H9 (cell line): ENCODE results near the gene DCAF5. TPM values are rescaled to one million over a fixed set of nuclear protein-coding genes. Genes with fewer than 3 reads are reported as not detected.

Experiments
- DNase-seq: peaks from one replicate; pipeline ENCODE4 v3.0.0-alpha.2; 2017
- H2AFZ ChIP-seq: one replicate; pipeline ENCODE4 v1.6.1; 2013; ENCODE audit warnings: mild to moderate bottlenecking, low read length, control low read depth, moderate library complexity
- H2AK5ac ChIP-seq: 2 replicates; pipeline ENCODE4 v1.6.1; 2013; ENCODE audit warnings: low read length, control low read depth, mixed read lengths; ENCODE audit not compliant: insufficient read length
- H2BK120ac ChIP-seq: one replicate; pipeline ENCODE4 v1.6.1; 2013; ENCODE audit warnings: low read depth, mild to moderate bottlenecking, low read length, control low read depth, inconsistent platforms; ENCODE audit not compliant: poor library complexity, severe bottlenecking
- H2BK12ac ChIP-seq: 2 replicates; pipeline ENCODE4 v1.6.1; 2013; ENCODE audit warnings: low read length, control low read depth, mixed read lengths, low read depth; ENCODE audit not compliant: insufficient read length
- H2BK15ac ChIP-seq: 2 replicates; pipeline ENCODE4 v1.6.1; 2013; ENCODE audit warnings: low read depth, low read length, control low read depth
- H2BK20ac ChIP-seq: one replicate; pipeline ENCODE4 v1.6.1; 2013; ENCODE audit warnings: low read depth, mild to moderate bottlenecking, low read length, control low read depth, inconsistent platforms; ENCODE audit not compliant: poor library complexity, severe bottlenecking
- H2BK5ac ChIP-seq: 2 replicates; pipeline ENCODE4 v1.6.1; 2013; ENCODE audit warnings: low read length, control low read depth, mixed read lengths; ENCODE audit not compliant: insufficient read length
- H3K14ac ChIP-seq: 2 replicates; pipeline ENCODE4 v1.6.1; 2013; ENCODE audit warnings: low read length, control low read depth; ENCODE audit not compliant: insufficient read depth
- H3K18ac ChIP-seq: 2 replicates; pipeline ENCODE4 v1.6.1; 2013; ENCODE audit warnings: low read depth, mild to moderate bottlenecking, mixed read lengths, low read length, control low read depth; ENCODE audit not compliant: insufficient read length
- H3K23ac ChIP-seq: 2 replicates; pipeline ENCODE4 v1.6.1; 2013; ENCODE audit warnings: low read length, control low read depth, mixed read lengths, low read depth; ENCODE audit not compliant: insufficient read length
- H3K23me2 ChIP-seq: 2 replicates; pipeline ENCODE4 v1.6.1; 2013; ENCODE audit warnings: low read depth, mild to moderate bottlenecking, mixed read lengths, low read length, control low read depth; ENCODE audit not compliant: insufficient read length, poor library complexity, severe bottlenecking
- H3K27ac ChIP-seq: 2 replicates; pipeline ENCODE4 v1.5.1; 2013; ENCODE audit warnings: low read length, control low read depth, mixed read lengths, low read depth; ENCODE audit not compliant: insufficient read length
- H3K27me3 ChIP-seq: 2 replicates; pipeline ENCODE4 v1.6.1; 2013; ENCODE audit warnings: low read length, control low read depth, inconsistent platforms; ENCODE audit not compliant: insufficient read depth
- H3K4ac ChIP-seq: 2 replicates; pipeline ENCODE4 v1.6.1; 2013; ENCODE audit warnings: low read depth, mild to moderate bottlenecking, control low read depth, inconsistent platforms, low read length, moderate library complexity
- H3K4me1 ChIP-seq: 2 replicates; pipeline ENCODE4 v1.6.1; 2013; ENCODE audit warnings: low read length, control low read depth, inconsistent platforms; ENCODE audit not compliant: insufficient read depth
- H3K4me2 ChIP-seq: 2 replicates; pipeline ENCODE4 v1.6.1; 2013; ENCODE audit warnings: low read length, control low read depth, mixed read lengths; ENCODE audit not compliant: insufficient read length, insufficient read depth
- H3K56ac ChIP-seq: 2 replicates; pipeline ENCODE4 v1.6.1; 2013; ENCODE audit warnings: low read depth, mild to moderate bottlenecking, mixed read lengths, low read length, control low read depth; ENCODE audit not compliant: insufficient read length
- H3K79me1 ChIP-seq: 2 replicates; pipeline ENCODE4 v1.6.1; 2013; ENCODE audit warnings: low read depth, mild to moderate bottlenecking, moderate library complexity, low read length, control low read depth, inconsistent platforms; ENCODE audit not compliant: insufficient read depth, poor library complexity, severe bottlenecking
- H3K79me2 ChIP-seq: 2 replicates; pipeline ENCODE4 v1.6.1; 2013; ENCODE audit warnings: low read length, control low read depth, inconsistent platforms; ENCODE audit not compliant: insufficient read depth
- H3K9ac ChIP-seq: 2 replicates; pipeline ENCODE4 v1.6.1; 2013; ENCODE audit warnings: low read length, control low read depth, mixed read lengths; ENCODE audit not compliant: insufficient read length; ENCODE audit errors: extremely low read depth
- H3K9me3 ChIP-seq: one replicate; pipeline ENCODE4 v1.6.1; 2013; ENCODE audit warnings: low read depth, low read length, inconsistent platforms; ENCODE audit not compliant: control insufficient read depth
- H3T11ph ChIP-seq: one replicate; pipeline ENCODE4 v1.6.1; 2013; ENCODE audit warnings: mild to moderate bottlenecking, low read length, control low read depth, inconsistent platforms
- H4K20me1 ChIP-seq: one replicate; pipeline ENCODE4 v1.6.1; 2013; ENCODE audit not compliant: control insufficient read depth, insufficient read length, insufficient read depth
- H4K5ac ChIP-seq: 2 replicates; pipeline ENCODE4 v1.6.1; 2013; ENCODE audit warnings: low read depth, mild to moderate bottlenecking, mixed read lengths, low read length, control low read depth; ENCODE audit not compliant: insufficient read length
- H4K8ac ChIP-seq: replicated peaks from 2 replicates; pipeline ENCODE4 v1.6.1; 2013; ENCODE audit warnings: low read length, control low read depth, mixed read lengths, low read depth; ENCODE audit not compliant: insufficient read length
- H4K91ac ChIP-seq: 2 replicates; pipeline ENCODE4 v1.6.1; 2013; ENCODE audit warnings: low read depth, mild to moderate bottlenecking, moderate library complexity, mixed read lengths, low read length, control low read depth; ENCODE audit not compliant: insufficient read length
- H3K27ac Mint-ChIP-seq, 3 experiments: 2 replicates in 2 of 3; 3 replicates in 1 of 3; pipeline ENCODE4 v1.8.0; 2020 to 2021; ENCODE audit warnings: mixed read lengths in 3 of 3, mild to moderate bottlenecking in 1 of 3, moderate library complexity in 1 of 3
- H3K27me3 Mint-ChIP-seq: 2 replicates; pipeline ENCODE4 v1.8.0; 2021; ENCODE audit warnings: low read depth, mild to moderate bottlenecking, moderate library complexity, mixed read lengths
- H3K36me3 Mint-ChIP-seq, 3 experiments: 2 replicates in 2 of 3; 3 replicates in 1 of 3; pipeline ENCODE4 v1.8.0; 2020 to 2021; ENCODE audit warnings: low read depth in 3 of 3, mixed read lengths in 3 of 3; ENCODE audit not compliant: insufficient read depth in 1 of 3
- H3K4me1 Mint-ChIP-seq, 2 experiments: 2 replicates each; pipeline ENCODE4 v1.8.0; 2020; ENCODE audit warnings: mixed read lengths in 2 of 2
- H3K4me3 Mint-ChIP-seq, 2 experiments: 2 replicates in 1 of 2; 3 replicates in 1 of 2; pipeline ENCODE4 v1.8.0; 2020 to 2021; ENCODE audit warnings: mild to moderate bottlenecking in 2 of 2, mixed read lengths in 2 of 2, moderate library complexity in 1 of 2
- H3K9me3 Mint-ChIP-seq, 2 experiments: 2 replicates in 1 of 2; 3 replicates in 1 of 2; pipeline ENCODE4 v1.8.0; 2020; ENCODE audit warnings: mild to moderate bottlenecking in 2 of 2, mixed read lengths in 2 of 2, moderate library complexity in 1 of 2
- CTCF ChIP-seq: fragments of 200-600 bp; sonication (generic); conservative IDR thresholded peaks from 3 replicates; pipeline ENCODE4 v1.8.0; 2021; ENCODE audit warnings: antibody characterized with exemption, mild to moderate bottlenecking
- WGBS: extraction: QIAGEN DNeasy Blood & Tissue Kit; methylation state at CpG from one replicate; pipeline ENCODE4 v1.1.7; 2013; ENCODE audit warnings: missing lambda C conversion rate, low lambda C conversion rate, mixed read lengths; ENCODE audit not compliant: insufficient read length; ENCODE audit errors: extremely low coverage; 5-methylcytosine and 5-hydroxymethylcytosine counted together
- total RNA-seq: library from RNA; stranded (reverse); gene quantifications from 2 replicates; pipeline ENCODE4 v1.2.1, GENCODE V29; 2021

Gene DCAF5
- total RNA-seq, 1 experiment from 2014 or later = 31.4 TPM

DNA sequence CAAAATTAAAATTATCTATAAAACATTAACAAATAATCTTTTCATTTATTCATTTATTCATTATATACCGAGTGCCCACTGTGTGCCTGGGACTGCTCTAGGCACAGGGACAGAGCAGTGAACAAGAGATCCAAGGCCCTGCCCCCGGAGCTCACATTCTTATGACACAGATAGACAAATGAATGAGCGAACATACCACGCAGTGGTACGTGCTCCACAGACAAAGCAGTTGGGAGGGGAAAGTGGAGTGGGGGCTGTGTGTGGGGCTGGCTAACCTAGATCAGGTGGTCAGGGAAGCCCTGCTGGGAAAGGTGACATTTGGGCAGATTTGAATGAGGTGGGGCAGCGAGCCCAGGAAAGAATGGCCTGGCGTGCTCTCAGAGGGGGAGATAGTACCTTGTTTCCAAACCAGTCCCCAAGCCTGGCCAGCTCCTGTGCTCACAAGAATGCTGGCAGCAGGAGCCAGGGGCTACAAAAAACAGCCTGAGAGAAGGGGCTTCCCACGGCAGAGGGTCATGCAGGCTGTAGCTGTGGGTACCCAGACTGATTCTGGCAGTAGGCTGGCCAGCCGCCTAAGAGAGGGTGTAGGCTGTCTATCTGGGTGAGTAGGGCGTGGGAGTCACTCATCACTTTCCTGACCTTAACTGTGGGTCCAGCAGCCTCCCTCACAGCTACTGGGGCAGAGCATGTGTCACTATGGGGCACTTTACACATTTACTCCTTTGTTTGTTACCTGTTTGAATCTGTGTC, 116.0 kb downstream of the DCAF5 start:
- no peak overlapping the region for H3K27ac ChIP-seq
- H3K4me1 ChIP-seq = peaks cover 12% of the 10 kb centered on the region; the same call in 1 of the 2 replicates
- no CpG with 5 or more reads among the region's 10 CpGs for WGBS

More for the DNA sequence above, 116.0 kb downstream of the DCAF5 start:
- H3T11ph ChIP-seq = no peak overlapping the region
- no peak for DNase-seq
- Mint-ChIP-seq H3K4me1 (peaks cover 44 to 47% of the 10 kb centered on the region in 2 experiments), H3K36me3 (no peaks in the 10 kb centered on the region), H3K4me3 (no peak overlapping the region; a peak in 1 of 5 replicates), H3K9me3 (no peaks in the 10 kb centered on the region), H3K27me3 (peaks cover 2% of the 10 kb centered on the region), H3K27ac (peak overlapping the region in 1 of 3 experiments; percentile 91; a peak in 3 of 7 replicates)
- H2AK5ac ChIP-seq = no peak overlapping the region
- H4K91ac ChIP-seq = no peak overlapping the region
- H2BK15ac ChIP-seq = no peak overlapping the region
- no peak overlapping the region for H2BK120ac ChIP-seq
- H4K5ac ChIP-seq = no peak overlapping the region
- H3K27me3 ChIP-seq = no peaks in the 10 kb centered on the region
- no peak overlapping the region; the same call in 1 of the 2 replicates for H3K14ac ChIP-seq
- H3K9ac ChIP-seq = no peak overlapping the region
- no peak overlapping the region for H2AFZ ChIP-seq
- H3K79me1 ChIP-seq = no peaks in the 10 kb centered on the region
- no peak overlapping the region for H2BK12ac ChIP-seq
- no peak for TF ChIP-seq CTCF
- H4K8ac ChIP-seq = no peak overlapping the region
- H2BK5ac ChIP-seq = no peak overlapping the region
- no peak overlapping the region for H3K4ac ChIP-seq
- H3K9me3 ChIP-seq = no peaks in the 10 kb centered on the region
- H2BK20ac ChIP-seq = no peak overlapping the region
- H3K18ac ChIP-seq = peak overlapping the region; percentile 11
- H3K56ac ChIP-seq = no peak overlapping the region
- H3K23me2 ChIP-seq = no peaks in the 10 kb centered on the region
- no peak overlapping the region for H3K23ac ChIP-seq
- no peaks in the 10 kb centered on the region for H4K20me1 ChIP-seq
- H3K4me2 ChIP-seq = no peak overlapping the region
- no peaks in the 10 kb centered on the region for H3K79me2 ChIP-seq
